ENCODE data around the gene GNB2.
"Not testable (repeated sequence)": the region's sequence is repeated elsewhere in the genome, so short reads cannot be mapped to it uniquely, and the experiment has no call there.

GNB2 gene

GRCh38 chr7:100722480-100723212, 49.1 kb downstream of the GNB2 start:
- no peaks in the 10 kb centered on the region for H3K9me3 ChIP-seq (ENCODE audit: insufficient read depth, low read length)
- no peaks in the 10 kb centered on the region for H3K79me2 ChIP-seq (ENCODE audit: low read length)
- no peak overlapping the region for H3K4me2 ChIP-seq (ENCODE audit: low read length)
- TF ChIP-seq CTCF (IDR thresholded peaks at IDR 0.05; ENCODE audit: low read depth, low read length) (no peak), EZH2phosphoT487 (IDR thresholded peaks at IDR 0.05; ENCODE audit: low read depth) (no peak)
- no peaks in the 10 kb centered on the region for H4K20me1 ChIP-seq (ENCODE audit: insufficient read depth, low read length)
- peaks cover 4% of the 10 kb centered on the region for H3K27me3 ChIP-seq (ENCODE audit: low read depth, low read length)
- no peaks in the 10 kb centered on the region for H3K36me3 ChIP-seq (replicated peaks; ENCODE audit: low read depth, low read length)
- H3K27ac ChIP-seq (ENCODE audit: low read length): no peak overlapping the region
- H2AFZ ChIP-seq (ENCODE audit: low read depth, low read length): no peak overlapping the region
- no peak overlapping the region for H3K9ac ChIP-seq (ENCODE audit: low read length)
- no peak overlapping the region for H3K4me3 ChIP-seq (ENCODE audit: low read length)
- peaks cover 6% of the 10 kb centered on the region; the same call in 1 of the 2 replicates for H3K4me1 ChIP-seq (ENCODE audit: low read length)

- Histone ChIP-seq H3K9me3 (ENCODE audit: insufficient read depth, low read length) (no peaks in the 10 kb centered on the region), H3K4me1 (ENCODE audit: low read length) (peaks cover 6% of the 10 kb centered on the region; the same call in 1 of the 2 replicates), H3K79me2 (ENCODE audit: low read length) (no peaks in the 10 kb centered on the region), H3K27ac (ENCODE audit: low read length) (no peak overlapping the region), H3K27me3 (ENCODE audit: low read depth, low read length) (peaks cover 4% of the 10 kb centered on the region), H3K4me2 (ENCODE audit: low read length) (no peak overlapping the region), H3K4me3 (ENCODE audit: low read length) (no peak overlapping the region), H3K9ac (ENCODE audit: low read length) (no peak overlapping the region), H2AFZ (ENCODE audit: low read depth, low read length) (no peak overlapping the region), H4K20me1 (ENCODE audit: insufficient read depth, low read length) (no peaks in the 10 kb centered on the region), H3K36me3 (replicated peaks; ENCODE audit: low read depth, low read length) (no peaks in the 10 kb centered on the region)
- TF ChIP-seq CTCF (IDR thresholded peaks at IDR 0.05; ENCODE audit: low read depth, low read length) (no peak), EZH2phosphoT487 (IDR thresholded peaks at IDR 0.05; ENCODE audit: low read depth) (no peak)
These were observed 50.3 kb downstream of the GNB2 start for GRCh38 chr7:100723732-100724275.

- not testable (repeated sequence) for H3K4me3 ChIP-seq (ENCODE audit: low read length); H3K79me2 ChIP-seq (ENCODE audit: low read length); H3K4me2 ChIP-seq (ENCODE audit: low read length); H4K20me1 ChIP-seq (ENCODE audit: insufficient read depth, low read length); H3K36me3 ChIP-seq (replicated peaks; ENCODE audit: low read depth, low read length); H3K9ac ChIP-seq (ENCODE audit: low read length); H3K9me3 ChIP-seq (ENCODE audit: insufficient read depth, low read length); H3K27me3 ChIP-seq (ENCODE audit: low read depth, low read length); H3K4me1 ChIP-seq (ENCODE audit: low read length); H3K27ac ChIP-seq (ENCODE audit: low read length); H2AFZ ChIP-seq (ENCODE audit: low read depth, low read length)
These were observed 50.8 kb downstream of the GNB2 start for GRCh38 chr7:100724364-100724763.

GRCh38 chr7:100726996-100727761, 53.6 kb downstream of the GNB2 start:
- H3K27ac ChIP-seq (ENCODE audit: low read length): no peak overlapping the region
- TF ChIP-seq EZH2phosphoT487 (IDR thresholded peaks at IDR 0.05; ENCODE audit: low read depth) (no peak), CTCF (IDR thresholded peaks at IDR 0.05; ENCODE audit: low read depth, low read length) (no peak)
- H3K9ac ChIP-seq (ENCODE audit: low read length): no peak overlapping the region

More at GRCh38 chr7:100726996-100727761, 53.6 kb downstream of the GNB2 start:
- Histone ChIP-seq H3K79me2 (ENCODE audit: low read length) (no peaks in the 10 kb centered on the region), H3K4me3 (ENCODE audit: low read length) (no peak overlapping the region), H3K4me2 (ENCODE audit: low read length) (no peak overlapping the region), H3K9me3 (ENCODE audit: insufficient read depth, low read length) (no peaks in the 10 kb centered on the region), H4K20me1 (ENCODE audit: insufficient read depth, low read length) (no peaks in the 10 kb centered on the region), H3K36me3 (replicated peaks; ENCODE audit: low read depth, low read length) (no peaks in the 10 kb centered on the region), H3K27me3 (ENCODE audit: low read depth, low read length) (peaks cover 9% of the 10 kb centered on the region), H2AFZ (ENCODE audit: low read depth, low read length) (no peak overlapping the region), H3K4me1 (ENCODE audit: low read length) (peaks cover 6% of the 10 kb centered on the region; the same call in 1 of the 2 replicates)

Data from OCI-LY3 (cell line).